HG03521 (cell line): Measurements from ENCODE around the gene HOXD9.
A peak's percentile ranks its signal among the peaks of the same experiment; 100 is the strongest.

ENCODE experiments used
- ATAC-seq: cut with Tn5 transposase; IDR thresholded peaks from one replicate; pipeline ENCODE4 v1.9.1; 2021; ENCODE audit warnings: mild to moderate bottlenecking, moderate library complexity; ENCODE audit not compliant: unreplicated experiment

Gene HOXD9

DNA sequence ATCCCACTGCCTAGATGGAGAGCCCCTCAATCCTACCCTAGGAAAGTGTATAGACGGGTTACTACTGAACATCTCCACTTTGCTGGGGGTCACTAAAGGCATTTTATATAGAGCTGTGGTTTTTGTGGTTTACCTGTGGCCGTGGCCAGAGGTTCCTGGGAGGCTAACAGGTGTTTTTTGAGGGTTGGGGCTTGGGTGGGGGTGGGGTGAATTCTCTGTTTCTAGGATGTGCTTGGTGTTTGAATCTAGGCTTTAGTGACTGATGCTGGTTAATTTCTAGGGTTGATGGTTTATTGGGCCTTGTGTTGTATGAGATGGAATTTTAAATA lies 14.7 kb downstream of the HOXD9 start:
- no peak for ATAC-seq

DNA sequence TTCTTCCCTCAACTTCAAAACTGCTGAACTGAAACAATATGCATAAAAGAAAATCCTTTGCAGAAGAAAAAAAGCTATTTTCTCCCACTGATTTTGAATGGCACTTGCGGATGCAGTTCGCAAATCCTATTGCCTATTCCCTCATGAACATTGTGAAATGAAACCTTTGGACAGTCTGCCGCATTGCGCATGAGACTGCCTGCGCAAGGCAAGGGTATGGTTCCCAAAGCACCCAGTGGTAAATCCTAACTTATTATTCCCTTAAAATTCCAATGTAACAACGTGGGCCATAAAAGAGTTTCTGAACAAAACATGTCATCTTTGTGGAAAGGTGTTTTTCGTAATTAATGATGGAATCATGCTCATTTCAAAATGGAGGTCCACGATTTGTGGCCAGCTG lies 15.4 kb downstream of the HOXD9 start:
- no peak for ATAC-seq

DNA sequence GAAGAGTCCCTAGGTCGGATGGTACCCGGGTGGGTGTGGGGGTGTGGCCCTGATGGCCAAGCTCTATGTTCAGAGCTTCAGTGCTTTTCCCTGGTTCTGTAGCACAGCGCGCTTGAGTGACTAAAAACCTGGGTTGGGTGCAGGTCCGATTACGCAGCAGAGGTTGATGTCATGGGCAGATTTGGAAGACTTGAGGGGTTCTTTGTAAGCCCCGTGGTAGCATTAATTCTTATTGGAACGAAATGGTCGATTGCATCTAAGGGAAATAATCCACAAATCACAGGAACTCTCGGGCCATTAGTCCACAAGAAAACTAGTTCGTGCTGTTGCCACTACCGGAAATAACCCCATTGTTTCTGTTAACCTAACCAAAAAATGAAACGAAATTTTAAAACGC lies 16.0 kb downstream of the HOXD9 start:
- ATAC-seq = no peak

DNA sequence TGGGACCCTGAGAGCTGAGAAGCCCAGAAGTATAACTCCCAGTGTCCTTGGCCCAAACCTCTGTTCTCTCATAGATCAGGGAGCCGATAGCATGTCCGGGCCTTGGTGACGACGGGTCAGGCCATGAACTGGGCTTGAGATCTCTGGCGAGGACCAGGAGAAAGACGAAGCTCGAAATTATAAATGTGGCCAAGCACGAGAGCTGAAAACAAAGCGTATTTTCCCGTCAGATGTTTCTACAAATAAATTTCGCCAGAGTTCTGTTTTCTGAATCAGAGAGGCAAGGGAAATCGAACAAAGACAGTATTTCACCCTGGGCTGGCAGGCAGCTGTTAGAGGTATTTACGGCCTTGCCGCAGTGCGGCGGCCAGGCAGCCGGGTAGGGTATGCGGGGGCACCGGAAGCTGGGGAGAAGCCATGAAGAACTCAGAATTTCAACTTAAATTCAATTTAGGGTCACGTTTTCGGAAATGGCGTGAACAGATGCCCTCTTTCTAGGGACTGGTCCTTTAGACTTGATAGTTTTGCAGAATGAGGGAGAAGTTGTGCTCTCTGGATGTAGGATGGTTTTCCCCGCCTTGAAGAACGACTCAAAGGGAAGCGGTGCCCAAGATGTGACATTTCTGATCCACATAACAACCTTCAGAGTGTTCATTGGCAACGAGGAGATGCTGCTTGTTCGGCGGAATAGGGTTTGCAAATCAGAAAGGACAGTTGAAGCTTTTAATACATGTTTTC lies 16.6 kb downstream of the HOXD9 start:
- no peak for ATAC-seq

DNA sequence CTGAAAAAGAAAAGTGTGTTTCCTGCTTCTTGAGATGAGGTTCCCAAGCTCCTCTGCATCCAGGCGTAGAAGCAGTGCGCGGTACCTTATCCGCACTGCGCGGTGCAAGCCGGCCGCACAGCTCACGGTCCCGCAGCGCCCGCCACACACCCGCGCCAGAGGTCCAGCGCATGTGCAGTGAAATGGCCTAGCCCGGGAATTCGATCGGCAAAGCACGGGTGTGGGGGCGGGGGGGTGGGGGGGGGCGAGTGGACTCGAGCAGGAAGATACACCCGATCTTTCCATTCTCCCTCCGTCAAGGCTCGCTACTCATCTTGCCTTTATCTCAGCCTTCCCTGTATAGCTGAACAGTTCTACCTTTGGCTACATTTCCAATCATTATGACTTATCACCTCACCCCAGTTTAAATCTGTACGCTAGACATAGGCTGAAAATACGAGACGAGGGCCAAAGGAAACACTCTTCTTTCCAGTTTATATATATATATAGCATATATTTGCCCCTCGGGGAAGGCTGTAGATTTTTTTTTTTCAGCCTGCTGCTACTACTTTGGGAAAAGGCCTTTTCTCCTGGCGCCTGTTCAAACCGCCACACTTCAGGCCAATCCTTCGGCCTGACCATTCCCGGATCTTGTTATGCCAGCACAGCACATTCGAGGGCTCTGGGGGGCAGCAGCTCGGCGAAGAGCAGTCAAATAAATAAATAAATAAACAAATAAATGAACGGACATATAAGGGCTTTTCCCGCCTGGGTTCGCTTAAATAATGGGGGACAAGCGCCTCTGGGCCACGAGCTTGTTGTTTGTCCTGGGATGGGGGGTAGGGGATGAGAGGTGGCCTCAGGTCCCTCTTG lies 17.4 kb downstream of the HOXD9 start:
- no peak for ATAC-seq

DNA sequence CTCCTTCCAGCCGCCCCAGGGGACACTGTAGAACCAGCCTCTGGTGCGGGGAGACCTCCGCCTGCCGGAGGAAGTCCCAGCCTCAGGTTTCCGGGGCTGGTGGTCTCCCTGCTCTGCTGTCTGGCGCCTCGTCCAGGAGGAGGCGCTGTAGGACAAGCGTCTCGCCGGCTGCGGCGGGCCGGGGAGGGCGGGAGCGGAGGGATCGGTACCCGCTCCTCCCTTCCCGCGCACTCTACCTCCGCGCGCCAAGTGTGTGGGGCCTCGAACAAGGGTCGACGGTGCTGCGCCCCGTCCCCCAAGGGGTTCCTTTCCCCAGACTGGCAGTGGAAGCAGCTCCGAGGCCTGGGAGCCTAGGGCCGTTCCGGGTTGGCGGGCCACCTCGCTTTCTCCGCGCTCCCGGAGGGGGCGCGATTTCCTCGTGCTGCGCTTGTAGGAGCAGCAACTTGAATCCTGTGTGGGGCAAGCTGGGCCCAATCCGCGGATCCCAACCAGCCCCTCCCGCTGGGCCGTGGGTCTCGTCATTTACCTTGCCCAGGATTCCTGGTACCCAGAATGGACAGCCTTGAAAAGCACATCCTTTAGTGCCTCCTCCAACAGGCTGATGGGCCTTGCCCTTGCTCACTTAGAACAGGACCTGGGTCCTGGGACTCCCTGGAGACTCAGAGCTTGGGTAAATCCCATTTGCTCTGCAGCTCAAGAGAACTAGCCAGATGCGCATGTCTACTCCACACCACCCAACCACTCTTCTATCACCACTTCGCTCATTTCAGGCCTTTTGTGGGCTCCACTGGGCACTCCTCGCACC lies 18.2 kb downstream of the HOXD9 start:
- peak; percentile 92 for ATAC-seq

DNA sequence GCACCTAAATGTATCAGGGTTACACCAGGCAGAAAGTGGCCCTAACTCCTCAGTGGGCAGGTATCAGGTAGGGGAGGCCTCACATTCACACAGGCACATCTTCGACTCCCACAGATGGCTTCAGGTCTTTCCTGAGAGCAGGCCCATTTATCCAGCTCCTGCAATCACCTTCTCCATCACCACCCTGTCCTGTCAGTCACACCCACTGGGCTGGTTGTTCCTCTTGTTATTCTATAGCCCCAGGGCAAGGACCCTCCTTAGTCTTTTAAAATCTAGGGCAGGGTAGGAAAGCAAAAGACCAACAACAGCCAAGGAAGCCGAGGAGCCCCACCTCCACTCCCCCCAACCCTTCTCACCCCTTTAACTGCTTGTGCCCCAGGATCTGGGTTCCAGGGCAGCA lies 19.8 kb downstream of the HOXD9 start:
- no peak for ATAC-seq

DNA sequence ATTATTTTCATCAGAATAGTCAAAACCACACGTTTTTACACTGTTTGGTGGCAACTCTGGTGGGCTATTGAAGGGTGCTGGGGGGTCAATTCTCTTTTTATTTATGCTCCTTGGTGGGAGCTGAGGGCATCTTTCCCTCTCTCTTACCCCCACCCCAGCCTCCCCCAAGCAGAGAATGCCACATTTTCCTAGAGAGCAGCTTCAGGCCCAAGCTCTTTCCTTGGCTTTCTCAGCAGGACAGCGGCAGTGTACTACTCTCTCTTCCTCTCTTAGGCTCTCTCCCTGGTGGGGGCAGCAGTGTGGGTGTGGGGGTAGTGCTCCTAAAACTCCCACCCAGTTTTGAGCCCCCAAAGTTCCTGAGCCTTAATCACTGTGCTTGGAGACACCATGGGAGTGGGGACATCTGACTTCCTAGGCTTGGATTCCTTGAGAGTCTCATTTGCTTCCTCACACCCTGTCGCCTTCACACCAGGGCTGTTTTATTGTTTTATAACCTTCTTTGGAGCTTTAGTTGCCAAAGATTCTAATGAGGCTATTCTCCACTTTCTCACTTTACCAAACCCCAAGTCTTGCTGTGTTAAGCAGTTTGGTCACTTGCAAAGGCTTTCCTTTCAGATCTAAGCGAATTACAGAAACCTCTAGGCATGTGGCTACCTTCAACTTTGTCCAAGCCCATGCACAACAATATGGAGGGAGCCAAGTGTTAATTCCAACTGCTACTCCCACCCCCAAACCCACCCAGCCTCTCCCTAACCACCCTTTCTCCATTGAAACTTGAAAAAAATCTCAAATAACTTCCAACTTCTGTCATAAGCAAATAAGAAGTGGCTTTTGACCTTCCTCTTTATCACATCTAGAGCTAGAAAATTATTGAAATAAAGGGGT lies 22.8 kb downstream of the HOXD9 start:
- no peak for ATAC-seq

DNA sequence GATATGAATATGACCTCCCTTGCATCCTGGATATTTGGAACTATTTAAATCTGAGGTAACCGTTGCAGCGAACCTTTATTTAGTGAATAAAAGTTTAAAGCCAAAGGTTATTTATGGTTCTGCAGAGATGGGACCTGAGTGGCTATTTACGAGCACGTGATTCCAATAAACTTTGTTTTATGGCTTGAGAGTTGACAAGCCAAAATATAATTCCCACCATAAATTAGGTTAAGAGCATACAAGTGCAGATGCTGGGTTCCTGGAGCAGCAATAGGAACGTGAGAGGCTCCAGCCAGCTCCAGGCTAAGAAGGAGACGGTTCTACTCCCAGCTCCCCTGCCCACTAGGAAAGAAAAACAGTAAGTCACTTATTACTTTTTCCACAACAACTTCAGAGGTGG lies 23.6 kb downstream of the HOXD9 start:
- no peak for ATAC-seq

DNA sequence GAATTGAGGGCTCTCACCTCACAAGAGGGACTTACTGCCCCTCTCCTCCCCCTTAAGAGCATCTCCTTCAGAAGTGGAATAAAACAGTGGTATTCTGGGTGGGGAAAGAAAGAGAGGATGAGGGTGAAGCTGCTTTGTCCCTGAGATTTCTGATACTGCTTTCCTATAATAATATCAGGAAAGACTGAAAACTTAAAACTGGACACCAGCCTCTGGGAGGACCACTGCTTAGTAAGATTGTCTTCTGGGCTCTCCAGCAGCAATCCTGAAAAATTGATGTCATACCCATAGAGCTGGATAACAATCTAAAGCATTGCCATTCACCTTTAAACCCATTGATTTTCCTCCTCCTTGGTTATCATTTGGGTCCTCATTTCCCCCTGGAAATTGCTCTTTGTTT lies 24.1 kb downstream of the HOXD9 start:
- no peak for ATAC-seq

DNA sequence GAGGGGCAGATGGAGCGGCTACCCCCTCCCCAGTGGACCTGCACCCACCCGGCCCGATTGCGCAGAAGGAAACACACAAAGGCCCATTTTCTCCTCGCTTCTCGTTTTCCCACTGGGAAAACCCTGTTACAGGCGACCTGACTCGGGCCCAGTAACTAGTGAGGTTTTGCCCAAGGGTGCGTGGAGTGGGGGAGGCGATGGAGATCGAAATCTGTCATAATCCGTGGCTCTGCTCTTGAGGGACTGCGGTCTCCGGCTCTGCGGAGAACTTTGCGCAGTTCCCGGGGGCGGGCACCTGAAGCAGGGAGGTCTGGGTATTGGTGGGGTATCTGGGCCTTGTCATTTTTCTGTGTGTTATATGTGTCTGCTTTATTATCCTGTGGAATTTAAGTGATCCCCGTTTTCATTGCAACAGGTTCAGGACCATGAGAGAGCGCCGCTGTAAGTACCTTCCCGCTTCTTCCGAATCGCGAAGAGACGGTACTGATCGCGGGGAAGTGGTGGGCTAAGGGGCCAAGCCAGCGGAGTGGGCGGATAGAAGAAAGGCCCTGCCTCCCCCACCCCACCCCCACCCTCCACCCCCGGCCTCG lies 24.8 kb downstream of the HOXD9 start:
- no peak for ATAC-seq

DNA sequence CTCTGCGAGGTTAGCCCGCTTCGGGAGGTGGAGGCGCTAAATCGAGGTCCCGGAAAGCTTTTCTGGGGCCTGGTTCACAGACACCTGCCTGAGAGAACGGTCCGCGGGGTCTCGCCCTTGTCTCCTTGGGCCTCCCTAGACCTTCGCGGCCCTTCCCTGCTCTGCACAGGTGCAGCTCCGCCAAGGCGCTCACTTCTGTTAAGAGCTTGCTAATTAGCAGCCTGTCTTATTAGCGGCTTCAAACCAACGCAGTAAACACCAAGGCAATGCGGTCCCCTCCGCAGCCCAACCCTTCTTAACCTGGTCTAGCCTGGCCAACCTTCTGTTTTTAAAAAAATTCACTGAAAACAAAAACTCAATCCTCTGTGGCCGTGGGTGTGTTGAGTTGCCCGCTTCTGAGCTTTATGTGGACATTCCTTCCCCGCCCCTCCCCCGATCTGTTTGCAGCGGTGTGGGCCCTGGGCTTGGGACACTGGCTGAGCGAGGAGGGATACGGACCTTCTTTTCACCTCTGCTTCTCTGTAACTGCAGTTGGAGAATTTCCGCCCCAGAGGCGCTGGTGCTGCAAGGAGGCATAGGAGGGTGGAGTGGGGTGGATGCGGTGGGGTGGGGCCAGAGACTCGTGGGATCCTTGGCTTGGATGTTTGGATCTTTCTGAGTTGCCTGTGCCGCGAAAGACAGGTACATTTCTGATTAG lies 25.4 kb downstream of the HOXD9 start:
- ATAC-seq = no peak

DNA sequence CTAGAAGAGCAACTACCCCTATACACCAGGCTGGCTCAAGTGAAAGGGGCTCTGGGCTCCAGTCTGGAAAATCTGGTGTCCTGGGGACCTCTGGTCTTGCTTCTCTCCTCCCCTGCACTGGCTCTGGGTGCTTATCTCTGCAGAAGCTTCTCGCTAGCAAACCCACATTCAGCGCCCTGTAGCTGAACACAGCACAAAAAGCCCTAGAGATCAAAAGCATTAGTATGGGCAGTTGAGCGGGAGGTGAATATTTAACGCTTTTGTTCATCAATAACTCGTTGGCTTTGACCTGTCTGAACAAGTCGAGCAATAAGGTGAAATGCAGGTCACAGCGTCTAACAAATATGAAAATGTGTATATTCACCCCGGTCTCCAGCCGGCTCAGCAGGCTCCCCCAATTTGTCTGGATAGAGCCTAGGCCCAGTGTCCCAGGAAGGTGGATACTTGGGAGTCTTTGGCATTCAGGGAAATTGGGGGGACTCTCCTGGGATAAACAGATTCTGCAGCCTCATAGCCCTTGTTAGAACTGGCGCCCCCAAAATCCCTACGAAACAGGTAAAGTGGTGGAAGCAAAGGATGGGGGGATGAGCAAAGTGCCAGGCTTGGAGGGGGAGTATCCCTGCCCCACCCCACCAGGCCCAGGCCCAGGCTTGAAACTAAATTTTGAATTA lies 26.4 kb downstream of the HOXD9 start:
- ATAC-seq = no peak

DNA sequence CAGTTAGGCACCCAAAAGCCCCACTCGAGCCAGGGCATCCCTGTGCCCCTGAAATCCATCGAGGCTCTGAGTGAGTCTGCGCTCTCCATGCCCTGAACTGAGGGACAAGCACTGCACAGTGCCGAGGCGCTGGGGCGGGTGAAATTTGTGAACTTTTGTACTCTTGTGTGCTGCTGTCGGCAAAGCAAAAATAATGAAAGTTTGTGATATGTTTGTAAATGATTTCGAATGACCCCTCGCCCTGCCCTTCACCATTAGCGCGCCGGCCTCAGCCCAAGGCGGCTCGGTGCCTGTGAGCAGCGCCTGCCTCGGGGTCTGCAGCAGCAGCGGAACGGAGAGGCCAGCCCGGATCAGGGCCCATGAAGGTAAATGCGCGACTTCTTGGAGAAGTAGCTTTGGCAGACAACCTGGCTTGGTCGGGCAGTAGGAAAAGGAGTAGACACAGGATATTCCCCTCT lies 27.0 kb downstream of the HOXD9 start:
- ATAC-seq = no peak

DNA sequence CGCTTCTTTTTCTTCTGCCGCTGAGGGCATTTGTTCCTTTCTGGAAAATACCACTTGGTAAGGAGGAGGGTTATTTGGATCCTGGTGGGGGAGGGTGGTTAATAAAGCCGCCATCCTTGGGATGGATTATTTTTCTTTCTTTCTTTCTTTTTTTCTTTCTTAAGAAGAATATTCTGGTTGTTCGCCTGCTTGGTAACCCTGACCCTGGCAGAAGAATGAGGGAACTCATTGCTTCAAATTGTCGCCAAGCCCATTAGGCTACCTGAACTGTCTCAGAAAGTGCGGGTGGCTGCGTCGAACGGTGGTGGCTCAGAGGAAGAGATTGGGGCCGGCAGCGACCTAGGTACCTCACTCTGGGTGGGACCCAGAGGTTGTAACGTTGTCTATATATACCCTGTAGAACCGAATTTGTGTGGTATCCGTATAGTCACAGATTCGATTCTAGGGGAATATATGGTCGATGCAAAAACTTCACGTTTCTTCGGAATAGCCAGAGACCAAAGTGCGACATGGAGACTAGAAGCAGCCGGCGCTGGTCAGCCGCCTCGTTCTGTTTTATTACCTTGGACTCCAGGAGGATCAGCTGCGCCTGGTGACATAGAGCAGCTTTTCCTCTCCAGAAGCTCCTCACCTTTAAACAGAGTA lies 27.5 kb downstream of the HOXD9 start:
- no peak for ATAC-seq

DNA sequence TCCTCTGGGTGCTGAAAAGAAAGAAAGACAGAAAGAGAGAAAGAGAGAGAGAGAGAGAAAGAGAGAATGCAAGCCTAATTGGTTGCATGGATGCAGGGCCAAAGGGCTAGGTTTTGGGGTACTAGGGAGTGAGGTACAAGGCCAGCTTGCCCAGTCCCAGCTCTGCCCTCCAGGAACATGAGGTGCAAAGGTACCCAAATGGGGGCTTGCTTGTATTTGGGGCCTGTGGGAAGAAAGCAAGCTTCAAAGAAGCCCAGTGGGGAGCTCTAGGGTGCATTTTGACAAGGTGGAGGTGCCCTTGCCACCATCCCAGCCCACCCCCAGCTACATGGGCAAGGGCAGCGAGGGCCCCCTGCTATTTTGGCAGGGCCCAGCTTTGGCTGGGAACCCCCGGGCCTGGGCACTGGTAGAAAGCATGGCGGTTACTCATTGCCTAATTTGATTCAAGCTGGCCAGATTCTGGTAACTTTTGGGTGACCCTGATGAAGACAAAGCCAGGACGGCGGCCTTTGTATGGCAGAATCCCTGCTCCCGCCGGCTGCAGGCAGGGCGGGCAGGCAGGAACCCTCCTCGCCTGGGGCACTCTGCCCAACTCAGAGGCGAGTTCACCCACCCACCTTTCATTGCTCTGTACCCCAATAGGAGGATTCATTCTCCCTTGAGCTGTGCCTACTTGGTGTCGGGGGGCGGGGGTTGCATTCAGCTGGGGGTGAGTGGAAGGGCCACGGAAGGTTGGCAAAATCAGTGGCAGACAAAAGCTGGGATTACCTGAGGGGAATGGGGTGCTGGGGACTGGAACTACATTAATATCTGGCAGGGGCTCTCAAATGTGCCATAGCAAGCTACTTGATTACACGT lies 28.3 kb downstream of the HOXD9 start:
- ATAC-seq = no peak

DNA sequence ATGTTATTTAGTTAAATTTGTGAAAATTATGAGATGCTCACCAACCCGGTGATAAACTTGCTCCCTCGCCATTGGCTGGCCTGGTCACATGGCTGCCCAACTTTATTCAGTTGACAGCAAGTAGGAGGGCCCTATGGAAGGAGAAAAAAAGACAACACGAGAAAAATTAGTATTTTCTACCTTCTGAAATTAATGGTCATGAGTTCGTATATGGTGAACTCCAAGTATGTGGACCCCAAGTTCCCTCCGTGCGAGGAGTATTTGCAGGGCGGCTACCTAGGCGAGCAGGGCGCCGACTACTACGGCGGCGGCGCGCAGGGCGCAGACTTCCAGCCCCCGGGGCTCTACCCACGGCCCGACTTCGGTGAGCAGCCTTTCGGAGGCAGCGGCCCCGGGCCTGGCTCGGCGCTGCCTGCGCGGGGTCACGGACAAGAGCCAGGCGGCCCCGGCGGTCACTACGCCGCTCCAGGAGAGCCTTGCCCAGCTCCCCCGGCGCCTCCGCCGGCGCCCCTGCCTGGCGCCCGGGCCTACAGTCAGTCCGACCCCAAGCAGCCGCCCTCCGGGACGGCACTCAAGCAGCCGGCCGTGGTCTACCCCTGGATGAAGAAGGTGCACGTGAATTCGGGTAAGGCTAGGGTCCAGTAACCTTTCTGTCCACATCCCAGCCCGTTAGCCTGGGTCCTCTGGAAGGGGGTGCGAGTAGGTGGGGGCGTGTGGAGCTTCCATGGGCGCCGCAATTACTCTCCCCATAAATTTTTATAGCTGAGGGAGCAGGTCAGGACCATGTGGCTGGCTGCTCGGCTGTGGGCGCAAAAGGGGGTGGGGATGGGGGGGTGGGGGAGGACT lies 29.1 kb downstream of the HOXD9 start, which contains the start of gene HOXD4:
Gene HOXD4, plus strand, starts transcription at position 109 of the 846 bp plus-strand sequence. Its CDS starts 84 bp downstream, at position 193.
- no peak for ATAC-seq
